Activated CD4-positive, alpha-beta memory T cell treated with anti-CD3 and anti-CD28 coated beads for 36 hours (primary cell): ENCODE measurements around the gene MAP2K7. TPM values are rescaled to one million over a fixed set of nuclear protein-coding genes. Genes with fewer than 3 reads are reported as not detected.

Experiments used
- CTCF ChIA-PET: fragments of 350-600 bp; sonication (Branson Sonifier 250); formaldehyde crosslinking; loops from one replicate; lab custom pipeline; 2021; ENCODE audit warnings: antibody characterized with exemption, inconsistent platforms; lab: Charles Lee
- POLR2A ChIA-PET: fragments of 350-600 bp; sonication (Branson Sonifier 250); formaldehyde crosslinking; loops from one replicate; lab custom pipeline; 2021; ENCODE audit warnings: antibody characterized with exemption; lab: Charles Lee
- DNase-seq: peaks from one replicate; pipeline ENCODE4 v3.0.0-alpha.2; 2020
- H3K27ac Mint-ChIP-seq: one replicate; pipeline ENCODE4 v1.8.0; 2021; ENCODE audit warnings: mixed read lengths
- H3K27me3 Mint-ChIP-seq: one replicate; pipeline ENCODE4 v1.8.0; 2021; ENCODE audit warnings: mixed read lengths
- H3K36me3 Mint-ChIP-seq: one replicate; pipeline ENCODE4 v1.8.0; 2021; ENCODE audit warnings: mixed read lengths
- H3K4me1 Mint-ChIP-seq: one replicate; pipeline ENCODE4 v1.8.0; 2021; ENCODE audit warnings: low read depth, mixed read lengths
- H3K4me3 Mint-ChIP-seq: one replicate; pipeline ENCODE4 v1.8.0; 2021; ENCODE audit warnings: mild to moderate bottlenecking, mixed read lengths
- H3K9me3 Mint-ChIP-seq: one replicate; pipeline ENCODE4 v1.8.0; 2021; ENCODE audit warnings: mixed read lengths
- intact Hi-C: fragments of 100-400 bp; cut with micrococcal nuclease; formaldehyde crosslinking; loops from one replicate; pipeline ENCODE4 v1.15.1; 2023
- total RNA-seq, 2 experiments: library from RNA; stranded (reverse); gene quantifications; one replicate each; pipeline ENCODE4 v1.2.3, GENCODE V29; 2021

MAP2K7 gene
- total RNA-seq, 2 experiments from 2014 or later: 29.1 to 30.1 TPM

GRCh38 chr19:7877249-7877836, 26.3 kb upstream of the MAP2K7 start:
- H3K4me3 Mint-ChIP-seq: no peak overlapping the region
- CTCF ChIA-PET: interaction anchor here (1.6 kb wide), 1 partner anchor 197 kb away, joined by 4 read pairs; the partner anchor contains the start of gene TRAPPC5
- no peaks in the 10 kb centered on the region for H3K36me3 Mint-ChIP-seq
- intact Hi-C loops: no loop called here
- peaks cover 10% of the 10 kb centered on the region for H3K27me3 Mint-ChIP-seq
- H3K4me1 Mint-ChIP-seq: peaks cover 10% of the 10 kb centered on the region
- peaks cover 2% of the 10 kb centered on the region for H3K9me3 Mint-ChIP-seq
- DNase-seq: no peak
- POLR2A ChIA-PET: no interaction called here
- no peak overlapping the region for H3K27ac Mint-ChIP-seq

GRCh38 chr19:7879111-7879807, 24.4 kb upstream of the MAP2K7 start:
- POLR2A ChIA-PET: no interaction called here
- CTCF ChIA-PET: no interaction called here
- Mint-ChIP-seq H3K4me3 (no peak overlapping the region), H3K27me3 (peaks cover 1% of the 10 kb centered on the region), H3K36me3 (no peaks in the 10 kb centered on the region), H3K9me3 (peaks cover 2% of the 10 kb centered on the region), H3K27ac (no peak overlapping the region), H3K4me1 (peaks cover 4% of the 10 kb centered on the region)
- intact Hi-C loops: no loop called here
- DNase-seq: no peak

GRCh38 chr19:7879836-7880235, 23.8 kb upstream of the MAP2K7 start:
- ChIA-PET CTCF (no interaction called here), POLR2A (no interaction called here)
- intact Hi-C loops: no loop called here
- Mint-ChIP-seq H3K27me3 (peaks cover 1% of the 10 kb centered on the region), H3K4me3 (no peak overlapping the region), H3K36me3 (no peaks in the 10 kb centered on the region), H3K27ac (no peak overlapping the region), H3K9me3 (peaks cover 2% of the 10 kb centered on the region), H3K4me1 (no peaks in the 10 kb centered on the region)
- no peak for DNase-seq

- peaks cover 2% of the 10 kb centered on the region for H3K9me3 Mint-ChIP-seq
- DNase-seq: no peak
- no peak overlapping the region for H3K27ac Mint-ChIP-seq
- H3K36me3 Mint-ChIP-seq: no peaks in the 10 kb centered on the region
- ChIA-PET POLR2A (no interaction called here), CTCF (interaction anchor here (2.6 kb wide), 1 partner anchor 13 kb away, joined by 9 read pairs; no protein-coding TSS in a partner anchor)
- no peak overlapping the region for H3K4me3 Mint-ChIP-seq
- peaks cover 1% of the 10 kb centered on the region for H3K27me3 Mint-ChIP-seq
- intact Hi-C loops: no loop called here
- H3K4me1 Mint-ChIP-seq: no peaks in the 10 kb centered on the region
These were observed 21.8 kb upstream of the MAP2K7 start for GRCh38 chr19:7881910-7882309.

- Mint-ChIP-seq H3K36me3 (no peaks in the 10 kb centered on the region), H3K4me3 (no peak overlapping the region), H3K27ac (no peak overlapping the region), H3K9me3 (peaks cover 2% of the 10 kb centered on the region), H3K4me1 (no peaks in the 10 kb centered on the region), H3K27me3 (peaks cover 3% of the 10 kb centered on the region)
- DNase-seq: no peak
- CTCF ChIA-PET: interaction anchor here (0.6 to 2.6 kb wide), 2 partner anchors 14 to 781 kb away, joined by 5 to 9 read pairs; no protein-coding TSS in a partner anchor
- POLR2A ChIA-PET: no interaction called here
- intact Hi-C loops: no loop called here
These were observed 20.6 kb upstream of the MAP2K7 start for GRCh38 chr19:7883105-7883504.

GRCh38 chr19:7883796-7884570, 19.7 kb upstream of the MAP2K7 start:
- peaks cover 6% of the 10 kb centered on the region for H3K27me3 Mint-ChIP-seq
- no peak for DNase-seq
- no peaks in the 10 kb centered on the region for H3K36me3 Mint-ChIP-seq
- H3K4me3 Mint-ChIP-seq: no peak overlapping the region
- H3K27ac Mint-ChIP-seq: no peak overlapping the region
- ChIA-PET CTCF (interaction anchor here (2.6 kb wide), 1 partner anchor 15 kb away, joined by 9 read pairs; no protein-coding TSS in a partner anchor), POLR2A (no interaction called here)
- intact Hi-C loops: no loop called here
- H3K4me1 Mint-ChIP-seq: no peaks in the 10 kb centered on the region
- H3K9me3 Mint-ChIP-seq: peaks cover 2% of the 10 kb centered on the region

GRCh38 chr19:7885818-7886217, 17.9 kb upstream of the MAP2K7 start:
- Mint-ChIP-seq H3K4me3 (no peak overlapping the region), H3K27me3 (peaks cover 7% of the 10 kb centered on the region), H3K4me1 (no peaks in the 10 kb centered on the region), H3K36me3 (no peaks in the 10 kb centered on the region), H3K9me3 (peaks cover 2% of the 10 kb centered on the region), H3K27ac (no peak overlapping the region)
- ChIA-PET CTCF (interaction anchor here (3.1 kb wide), 1 partner anchor 17 kb away, joined by 7 read pairs; no protein-coding TSS in a partner anchor), POLR2A (no interaction called here)
- DNase-seq: no peak
- intact Hi-C loops: no loop called here

GRCh38 chr19:7887408-7888144, 16.1 kb upstream of the MAP2K7 start:
- DNase-seq: no peak
- ChIA-PET POLR2A (no interaction called here), CTCF (interaction anchor here (1.0 to 3.1 kb wide), 2 partner anchors 16 to 19 kb away, joined by 4 to 7 read pairs; partner anchors contain the start of gene MAP2K7)
- Mint-ChIP-seq H3K9me3 (no peaks in the 10 kb centered on the region), H3K27ac (no peak overlapping the region), H3K27me3 (peaks cover 7% of the 10 kb centered on the region), H3K4me3 (no peak overlapping the region), H3K4me1 (no peaks in the 10 kb centered on the region), H3K36me3 (no peaks in the 10 kb centered on the region)
- intact Hi-C loops: no loop called here

- ChIA-PET CTCF (interaction anchor here (1.0 to 1.3 kb wide), 2 partner anchors 15 to 19 kb away, joined by 3 to 4 read pairs; partner anchors contain the start of gene MAP2K7), POLR2A (no interaction called here)
- intact Hi-C loops: no loop called here
- Mint-ChIP-seq H3K27ac (no peak within 1 kb of the TSS), H3K4me3 (no peak within 1 kb of the TSS), H3K36me3 (no peaks in the 10 kb centered on the region), H3K9me3 (no peaks in the 10 kb centered on the region), H3K4me1 (no peaks in the 10 kb centered on the region), H3K27me3 (peaks cover 7% of the 10 kb centered on the region)
- peak; percentile 53 for DNase-seq
These were observed 15.4 kb upstream of the MAP2K7 start, which contains the start of gene LRRC8E for GRCh38 chr19:7888145-7888825. Gene LRRC8E (plus strand): TSS chr19:7888510. CDS start chr19:7895604, 7,094 bp downstream.

GRCh38 chr19:7888826-7889217, 14.9 kb upstream of the MAP2K7 start:
- intact Hi-C loops: no loop called here
- H3K4me1 Mint-ChIP-seq: no peaks in the 10 kb centered on the region

More at GRCh38 chr19:7888826-7889217, 14.9 kb upstream of the MAP2K7 start:
- H3K36me3 Mint-ChIP-seq: no peaks in the 10 kb centered on the region
- no peak for DNase-seq
- no peak overlapping the region for H3K4me3 Mint-ChIP-seq
- CTCF ChIA-PET: interaction anchor here (1.3 kb wide), 1 partner anchor 20 kb away, joined by 3 read pairs; no protein-coding TSS in a partner anchor
- peaks cover 7% of the 10 kb centered on the region for H3K27me3 Mint-ChIP-seq
- POLR2A ChIA-PET: no interaction called here
- no peak overlapping the region for H3K27ac Mint-ChIP-seq
- H3K9me3 Mint-ChIP-seq: no peaks in the 10 kb centered on the region
